Putamen (tissue), 1 donor: ENCODE results near the gene EPS15.
"Not testable (repeated sequence)": the region's sequence is repeated elsewhere in the genome, so short reads cannot be mapped to it uniquely, and the experiment has no call there.

Source experiments
- DNase-seq: peaks from one replicate; pipeline ENCODE4 v3.0.0-alpha.2; 2016; ENCODE audit warnings: low spot score

Gene EPS15

DNA sequence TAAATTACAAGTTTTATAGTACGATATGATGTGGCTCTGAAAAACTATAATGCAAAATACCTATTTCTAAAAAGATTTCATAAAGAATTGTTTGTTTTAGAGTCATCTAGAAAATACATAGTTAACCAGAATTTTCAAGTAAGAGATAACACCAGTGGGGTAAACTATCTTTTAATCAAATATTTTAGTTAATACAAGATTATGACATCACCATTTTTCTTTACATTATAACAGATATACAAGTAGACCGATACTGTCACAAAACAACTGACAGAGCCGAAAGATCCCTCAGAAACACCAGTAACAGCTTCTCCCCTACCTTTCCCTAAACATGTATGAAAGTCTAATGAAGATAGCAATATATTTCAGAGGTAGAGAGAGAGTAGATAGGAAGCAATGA lies 54.2 kb downstream of the EPS15 start:
- DNase-seq: no peak

DNA sequence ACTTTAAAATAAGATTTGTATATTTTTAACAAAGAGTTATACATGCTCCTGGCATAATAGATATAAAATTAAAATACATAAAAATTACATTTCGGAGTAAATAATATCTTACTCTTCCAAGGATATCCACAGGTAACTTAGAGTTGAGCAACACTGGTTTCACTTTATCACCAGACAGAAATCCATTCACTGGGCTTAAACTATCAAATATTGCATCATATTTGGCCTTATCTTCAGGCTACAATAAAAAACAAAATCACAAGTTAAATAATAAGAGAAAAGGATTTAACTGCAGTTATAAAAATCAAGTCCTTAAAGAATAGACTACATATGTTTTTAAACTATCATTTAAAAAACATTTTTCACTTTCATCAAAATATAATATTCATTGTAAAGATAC lies 55.5 kb downstream of the EPS15 start:
- no peak for DNase-seq

- DNase-seq: not testable (repeated sequence)
Observed at GRCh38 chr1:51462289-51462688, 56.8 kb downstream of the EPS15 start.

- DNase-seq: no peak
Observed at GRCh38 chr1:51454554-51454953, 64.5 kb downstream of the EPS15 start.

GRCh38 chr1:51453010-51453409 lies 66.1 kb downstream of the EPS15 start:
- DNase-seq: no peak

DNA sequence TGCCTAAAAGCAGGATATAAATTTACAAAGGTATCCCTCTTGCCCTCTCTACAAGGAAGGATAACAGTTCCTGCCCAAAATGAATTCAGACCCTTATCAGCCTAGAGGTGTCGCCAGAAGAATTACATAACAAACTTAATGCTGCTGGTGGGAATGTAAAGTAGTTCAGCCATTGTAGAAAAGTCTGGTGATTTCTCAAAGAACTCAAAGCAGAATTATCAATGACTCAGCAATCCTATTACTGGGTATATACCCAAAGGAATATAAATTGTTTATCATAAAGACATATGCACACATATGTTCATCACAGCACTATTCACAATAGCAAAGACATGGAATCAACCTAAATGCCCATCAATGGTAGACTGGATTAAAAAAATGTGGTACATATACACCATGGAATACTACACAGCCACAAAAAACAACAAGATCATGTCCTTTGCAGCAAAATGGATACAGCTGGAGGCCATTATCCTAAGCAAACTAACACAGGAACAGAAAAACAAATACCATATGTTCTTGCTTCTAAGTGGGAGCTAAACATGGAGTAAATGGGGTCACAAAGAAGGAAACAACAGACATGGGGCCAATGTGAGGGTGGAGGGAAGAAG lies 70.1 kb downstream of the EPS15 start:
- not testable (repeated sequence) for DNase-seq

- DNase-seq: no peak
Observed at GRCh38 chr1:51445351-51446090, 73.5 kb downstream of the EPS15 start.

DNA sequence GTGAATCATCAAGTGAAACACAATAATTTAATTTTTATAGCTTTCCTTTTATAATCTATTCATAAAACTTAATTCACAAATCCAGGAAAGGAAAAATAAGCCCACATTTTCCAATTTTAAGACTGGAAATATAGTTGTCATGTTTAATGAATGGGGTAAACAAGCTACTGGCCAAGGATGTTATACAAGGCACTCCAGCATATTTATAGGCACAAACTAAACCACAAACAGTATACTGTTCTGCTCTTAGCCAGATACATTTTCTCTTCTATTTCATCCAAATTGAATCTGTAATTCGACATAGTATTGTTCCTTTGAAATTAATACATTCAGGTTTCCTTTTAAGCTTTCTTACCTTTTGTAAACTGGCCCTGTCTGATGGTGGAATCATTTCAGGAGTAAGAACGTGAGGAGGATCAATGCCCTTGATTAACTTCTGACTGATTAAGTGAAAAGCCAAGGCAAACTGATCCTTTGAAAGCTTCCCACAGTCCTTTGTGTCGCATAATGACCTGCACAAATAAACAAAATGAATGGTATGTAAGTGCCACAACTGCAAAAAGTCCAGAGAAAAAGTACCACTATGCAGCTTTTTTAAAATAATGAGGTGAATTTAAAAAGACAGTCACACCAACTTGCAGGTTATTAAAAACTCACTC lies 74.4 kb downstream of the EPS15 start:
- DNase-seq: no peak

- no peak for DNase-seq
Observed at GRCh38 chr1:51444096-51444495, 75.0 kb downstream of the EPS15 start.

DNA sequence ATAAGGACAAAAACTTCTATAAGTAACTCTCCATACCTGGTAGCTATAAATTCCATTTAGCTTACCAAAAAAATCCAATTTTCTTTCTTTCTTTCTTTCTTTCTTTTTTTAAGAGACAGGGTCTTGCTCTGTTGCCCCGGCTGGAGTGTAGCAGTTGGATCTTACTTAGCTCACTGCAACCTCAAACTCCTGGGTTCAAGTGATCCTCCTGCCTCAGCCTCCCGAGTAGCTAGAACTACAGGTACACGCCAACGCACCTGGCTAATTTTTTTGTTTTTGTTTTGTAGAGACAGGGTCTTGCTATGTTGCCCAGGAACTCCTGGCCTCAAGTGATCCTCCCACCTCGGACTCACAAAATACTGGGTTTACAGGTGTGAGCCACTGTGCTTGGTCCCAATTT lies 75.5 kb downstream of the EPS15 start:
- DNase-seq: no peak

- no peak for DNase-seq
Observed at GRCh38 chr1:51442616-51443015, 76.5 kb downstream of the EPS15 start.

DNA sequence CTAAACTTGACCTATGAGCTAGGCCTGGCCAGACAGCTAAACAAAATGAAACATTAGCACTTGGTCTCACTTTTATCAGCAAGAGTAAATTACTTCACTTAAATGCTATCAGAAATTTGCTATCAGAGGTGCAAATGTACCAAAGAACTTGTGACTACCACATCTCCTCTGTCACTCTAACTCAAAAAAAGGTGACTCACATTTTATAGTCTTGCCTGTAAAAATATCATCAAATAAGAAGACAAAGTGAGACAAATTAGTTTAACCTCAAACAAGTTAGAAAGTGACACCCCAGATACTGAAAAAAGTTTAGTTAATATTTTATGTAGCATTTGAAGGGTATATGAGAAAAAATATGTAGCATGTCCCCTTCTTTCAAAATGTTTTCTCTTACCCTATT lies 76.9 kb downstream of the EPS15 start:
- DNase-seq: no peak

DNA sequence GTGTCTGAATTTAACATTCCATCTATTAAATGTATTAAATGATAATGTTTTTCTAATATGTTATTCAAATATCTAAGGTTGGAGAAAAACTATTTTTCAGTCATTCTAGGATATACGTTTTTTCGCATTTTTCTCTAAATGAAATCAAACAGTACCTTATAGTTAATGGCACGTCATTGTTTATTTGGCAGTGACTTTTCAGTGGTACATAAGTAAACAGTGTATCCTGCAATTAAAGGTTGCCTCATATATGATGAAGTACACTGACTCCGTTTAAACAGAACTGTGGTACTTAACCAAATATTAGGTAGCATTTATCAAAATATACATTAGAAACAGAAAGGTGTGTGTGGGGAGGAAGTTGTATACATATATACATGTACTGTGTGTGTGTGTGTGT lies 79.2 kb downstream of the EPS15 start:
- no peak for DNase-seq

DNA sequence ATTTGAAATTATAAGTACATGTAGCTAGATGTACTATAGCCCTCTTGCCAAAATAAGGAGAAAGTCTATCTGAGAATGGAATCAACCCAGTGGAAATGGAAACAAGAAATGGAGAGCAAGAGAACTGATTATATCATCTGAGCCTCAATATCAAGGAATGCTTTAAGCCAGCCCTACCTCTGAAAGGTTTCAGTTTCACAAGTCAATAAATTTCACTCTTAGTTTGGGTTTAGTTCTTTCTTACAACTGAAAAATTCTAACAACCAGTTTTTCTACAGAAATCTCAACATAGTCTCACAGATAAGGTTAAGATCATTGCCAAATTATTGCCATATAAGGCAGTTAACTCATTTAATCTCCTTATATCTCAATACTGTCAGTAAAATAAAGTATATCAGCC lies 80.0 kb downstream of the EPS15 start:
- DNase-seq: no peak

GRCh38 chr1:51437391-51437790 lies 81.7 kb downstream of the EPS15 start:
- DNase-seq: not testable (repeated sequence)

DNA sequence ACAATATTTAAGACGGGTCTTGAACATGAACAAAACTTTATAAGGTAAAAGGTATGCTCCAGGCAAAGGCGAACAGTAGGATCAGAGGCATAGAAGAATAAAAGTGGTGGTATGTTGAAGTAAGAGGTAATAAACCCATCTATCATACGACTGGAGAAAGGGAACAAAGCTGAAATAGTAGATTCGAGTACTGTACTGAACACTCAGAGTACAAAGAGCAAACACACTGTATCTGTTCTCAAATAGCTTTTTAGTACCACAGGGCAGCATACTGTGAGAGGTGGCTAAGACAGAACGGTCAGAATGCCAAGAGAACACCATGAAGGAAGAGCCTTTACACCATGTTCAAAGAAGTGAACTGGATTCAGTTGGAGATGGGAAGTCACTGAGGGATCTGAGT lies 83.2 kb downstream of the EPS15 start:
- DNase-seq: no peak

- no peak for DNase-seq
Observed at GRCh38 chr1:51433972-51434510, 85.0 kb downstream of the EPS15 start.

GRCh38 chr1:51433269-51433971 lies 85.6 kb downstream of the EPS15 start:
- no peak for DNase-seq

- DNase-seq: no peak
Observed at GRCh38 chr1:51432146-51432545, 86.9 kb downstream of the EPS15 start.

GRCh38 chr1:51427438-51427837 lies 91.6 kb downstream of the EPS15 start:
- no peak for DNase-seq

DNA sequence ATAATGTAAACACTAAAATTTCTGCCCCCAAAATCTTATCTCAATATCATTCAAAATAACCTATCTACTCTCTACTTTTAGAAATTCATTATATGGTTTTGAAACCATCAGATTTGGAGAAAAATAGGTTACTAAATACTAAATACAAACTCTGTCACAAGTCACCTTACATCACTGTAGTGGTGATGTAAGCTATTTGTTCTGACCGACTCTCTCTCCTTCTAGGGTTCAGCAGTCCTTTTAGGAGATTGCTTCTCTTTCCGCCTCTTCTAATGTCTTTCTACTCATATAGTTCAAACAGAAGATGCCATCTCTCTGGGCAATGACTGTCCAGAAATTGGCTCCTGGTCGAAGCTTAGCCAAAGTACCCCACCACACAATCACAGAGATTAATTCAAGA lies 93.1 kb downstream of the EPS15 start:
- no peak for DNase-seq

DNA sequence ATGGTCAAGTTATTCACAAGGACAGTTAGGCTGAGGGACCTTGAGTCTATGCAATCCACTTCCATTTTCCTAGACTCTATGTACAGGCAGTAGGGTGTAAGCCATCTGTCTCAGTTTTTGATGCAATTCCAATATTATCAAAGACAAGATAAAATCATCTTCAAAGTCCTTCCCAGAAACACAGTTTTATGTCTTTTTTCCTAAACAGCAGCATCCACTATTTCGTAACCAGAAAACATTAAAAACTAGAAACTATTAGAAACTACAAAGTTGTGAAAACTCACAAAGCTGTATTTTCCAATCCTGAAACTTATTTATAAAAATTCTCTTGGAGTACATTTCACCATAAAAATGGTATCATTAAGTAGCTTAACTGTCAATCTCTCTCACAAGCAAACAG lies 93.8 kb downstream of the EPS15 start:
- DNase-seq: no peak
